Measurements from ENCODE around the gene SCMH1.

GRCh38 chr1:40982721-40983120 lies 259.4 kb downstream of the SCMH1 start:
- TF ChIP-seq, protein P1, sequence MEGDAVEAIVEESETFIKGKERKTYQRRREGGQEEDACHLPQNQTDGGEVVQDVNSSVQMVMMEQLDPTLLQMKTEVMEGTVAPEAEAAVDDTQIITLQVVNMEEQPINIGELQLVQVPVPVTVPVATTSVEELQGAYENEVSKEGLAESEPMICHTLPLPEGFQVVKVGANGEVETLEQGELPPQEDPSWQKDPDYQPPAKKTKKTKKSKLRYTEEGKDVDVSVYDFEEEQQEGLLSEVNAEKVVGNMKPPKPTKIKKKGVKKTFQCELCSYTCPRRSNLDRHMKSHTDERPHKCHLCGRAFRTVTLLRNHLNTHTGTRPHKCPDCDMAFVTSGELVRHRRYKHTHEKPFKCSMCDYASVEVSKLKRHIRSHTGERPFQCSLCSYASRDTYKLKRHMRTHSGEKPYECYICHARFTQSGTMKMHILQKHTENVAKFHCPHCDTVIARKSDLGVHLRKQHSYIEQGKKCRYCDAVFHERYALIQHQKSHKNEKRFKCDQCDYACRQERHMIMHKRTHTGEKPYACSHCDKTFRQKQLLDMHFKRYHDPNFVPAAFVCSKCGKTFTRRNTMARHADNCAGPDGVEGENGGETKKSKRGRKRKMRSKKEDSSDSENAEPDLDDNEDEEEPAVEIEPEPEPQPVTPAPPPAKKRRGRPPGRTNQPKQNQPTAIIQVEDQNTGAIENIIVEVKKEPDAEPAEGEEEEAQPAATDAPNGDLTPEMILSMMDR (IDR thresholded peaks at IDR 0.05), result no peak
- TF ChIP-seq EP300 (IDR thresholded peaks at IDR 0.05), result no peak
- no peak for TF ChIP-seq POLR2A (IDR thresholded peaks at IDR 0.05)
